ENCODE data around the gene HSD17B13.

- TF ChIP-seq CTCF (IDR thresholded peaks at IDR 0.05; ENCODE audit: low read length) (no peak), EZH2 (IDR thresholded peaks at IDR 0.05; ENCODE audit: borderline replicate concordance, low read length) (no peak)
Measured at GRCh38 chr4:87370068-87370467, 47.4 kb upstream of the HSD17B13 start.
